GM10266 (cell line): Measurements from ENCODE around the gene VAT1L.
"Not testable (repeated sequence)": the region's sequence is repeated elsewhere in the genome, so short reads cannot be mapped to it uniquely, and the experiment has no call there.

Experiments used
- DNase-seq: peaks from one replicate; pipeline ENCODE4 v3.0.0; 2012; ENCODE audit errors: extremely low spot score
- CTCF ChIP-seq: IDR thresholded peaks from 2 replicates; pipeline ENCODE4 v1.5.1; 2012; ENCODE audit warnings: mild to moderate bottlenecking, low read depth; ENCODE audit not compliant: control insufficient read depth, insufficient read depth; ENCODE audit errors: missing control alignments

The VAT1L gene

DNA sequence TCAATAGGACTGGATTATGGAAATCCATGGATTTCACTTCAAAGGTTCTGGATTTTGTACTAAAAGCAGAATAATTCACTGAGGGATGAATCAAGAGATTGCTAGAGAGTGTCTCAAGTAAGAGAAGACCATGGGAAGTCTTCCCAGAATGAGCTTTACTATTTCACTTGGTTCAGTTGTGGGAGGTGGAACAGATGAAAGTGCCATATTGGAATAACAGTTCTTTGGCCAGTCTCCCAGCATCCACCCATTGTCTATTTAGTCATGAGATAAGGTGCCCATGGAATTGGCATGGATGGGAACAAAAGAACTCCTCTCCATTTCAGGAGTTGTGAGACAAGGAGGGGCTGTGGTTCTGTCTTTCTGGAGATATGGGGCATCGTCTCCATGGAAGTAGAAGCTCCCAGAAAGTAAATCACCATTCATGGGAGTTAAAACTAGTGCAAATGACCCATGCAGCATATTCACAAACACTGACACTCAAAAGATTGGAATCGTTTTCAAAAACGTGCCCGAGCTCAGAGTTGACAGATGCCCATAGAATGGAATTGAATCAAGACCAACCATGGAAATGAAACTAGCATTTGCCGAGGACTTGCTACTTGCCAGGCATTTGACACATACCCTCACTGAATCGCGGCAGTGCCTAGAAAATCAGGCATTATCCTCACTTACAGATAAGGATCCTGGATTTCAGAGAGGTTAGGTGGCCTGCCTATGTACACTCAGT, 197.8 kb downstream of the VAT1L start:
- DNase-seq = no peak
- TF ChIP-seq CTCF = no peak

DNA sequence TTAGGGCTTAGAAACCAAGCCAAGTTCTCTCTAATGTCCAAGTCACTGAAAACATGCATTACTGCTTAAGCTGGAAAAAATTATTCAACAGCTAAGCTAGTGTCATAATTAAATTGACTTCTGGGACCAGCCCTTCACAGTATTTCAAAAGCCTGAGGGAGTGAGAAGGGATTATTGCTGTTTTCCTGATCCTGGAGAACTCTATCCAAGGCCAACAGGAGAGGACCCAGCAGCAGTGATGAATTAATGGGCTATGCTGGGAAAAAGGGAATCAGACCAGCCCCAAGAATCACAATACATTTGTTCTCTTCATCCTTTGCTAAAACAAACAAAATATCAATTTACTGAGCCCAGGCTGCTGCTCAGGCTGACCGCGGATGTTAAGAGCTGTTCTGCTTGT, 199.4 kb downstream of the VAT1L start:
- DNase-seq = no peak

GRCh38 chr16:77989846-77990245, 201.5 kb downstream of the VAT1L start:
- TF ChIP-seq CTCF = no peak
- DNase-seq = no peak

More for the DNA sequence above, 199.4 kb downstream of the VAT1L start:
- no peak for TF ChIP-seq CTCF

GRCh38 chr16:77991701-77992100, 203.3 kb downstream of the VAT1L start:
- TF ChIP-seq CTCF = no peak
- no peak for DNase-seq

DNA sequence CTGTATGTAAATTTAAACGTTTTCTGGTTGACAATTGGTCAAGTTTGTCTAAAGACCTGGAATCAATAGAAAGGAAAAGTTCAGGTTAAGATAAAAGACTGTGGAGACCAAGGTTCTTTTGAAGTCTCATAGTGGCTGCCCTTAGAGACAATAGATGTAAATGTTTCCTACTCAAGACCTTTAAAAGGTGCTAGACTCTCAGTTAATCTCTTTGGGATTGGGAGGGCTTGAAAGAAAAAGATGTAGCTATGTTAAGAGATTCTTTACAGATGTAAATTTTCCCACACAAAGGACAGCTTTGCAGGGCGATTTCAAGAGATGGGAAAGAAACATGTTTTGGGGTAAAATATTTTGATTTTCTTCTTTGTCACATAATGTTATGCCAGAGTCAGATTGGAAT, 204.0 kb downstream of the VAT1L start:
- not testable (repeated sequence) for DNase-seq

- no peak for TF ChIP-seq CTCF
- DNase-seq = no peak
Measured at GRCh38 chr16:77993111-77993985, 205.0 kb downstream of the VAT1L start.

DNA sequence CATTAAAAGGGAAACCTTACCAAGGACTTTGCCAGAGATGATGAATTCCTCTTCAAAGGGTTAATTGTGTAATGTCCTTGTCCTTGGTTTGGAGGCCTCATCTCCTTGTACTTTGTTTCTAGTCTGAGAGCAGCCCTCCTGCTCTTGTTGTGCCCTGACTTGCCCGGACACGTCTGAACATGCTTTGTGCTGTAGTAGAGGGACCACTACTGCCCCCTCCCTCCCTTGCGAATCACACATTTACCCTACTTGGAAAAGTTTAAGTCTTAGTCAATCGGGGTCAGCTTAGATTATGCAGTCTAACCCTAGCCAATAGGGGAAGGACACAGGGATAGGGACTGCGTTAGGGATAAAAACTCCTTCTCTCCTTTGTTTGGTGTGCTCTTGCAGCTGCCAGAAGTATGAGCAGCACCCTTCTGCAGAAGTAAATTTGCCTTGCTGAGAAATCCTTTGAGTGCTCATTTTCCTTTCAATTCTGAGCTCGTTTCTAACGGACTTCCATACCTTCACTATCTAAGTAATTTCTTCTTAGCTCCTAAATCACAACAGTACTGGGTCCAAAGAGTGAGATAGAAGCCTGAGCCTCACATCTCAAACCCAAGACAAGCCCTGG, 207.6 kb downstream of the VAT1L start:
- no peak for DNase-seq
- no peak for TF ChIP-seq CTCF
